Testis (tissue), 2 donors: ENCODE data around the gene KCNG2.

Experiments used
- CTCF ChIP-seq, 3 experiments: fragments of 450-650 bp in 2 of 3; fragments of 200-600 bp in 1 of 3; sonication (generic) in 1 of 3; IDR thresholded peaks; one replicate each; pipeline ENCODE4 v1.5.1; 2016 to 2019; ENCODE audit warnings: antibody characterized with exemption in 3 of 3, mild to moderate bottlenecking in 2 of 3, moderate library complexity in 1 of 3
- POLR2A ChIP-seq: fragments of 450-650 bp; IDR thresholded peaks from one replicate; pipeline ENCODE4 v1.6.1; 2017; ENCODE audit warnings: antibody characterized with exemption, mild to moderate bottlenecking, moderate library complexity

GRCh38 chr18:79796016-79796415 is 1.7 kb upstream of the KCNG2 start:
- TF ChIP-seq CTCF (IDR thresholded peaks at IDR 0.05) (no peak), POLR2A (no peak)
